Measurements from ENCODE around the gene TMEM74B. TPM values are rescaled to one million over a fixed set of nuclear protein-coding genes. Genes with fewer than 3 reads are reported as not detected.

Gene TMEM74B
- total RNA-seq, 1 experiment from 2014 or later: 2.2 TPM

DNA sequence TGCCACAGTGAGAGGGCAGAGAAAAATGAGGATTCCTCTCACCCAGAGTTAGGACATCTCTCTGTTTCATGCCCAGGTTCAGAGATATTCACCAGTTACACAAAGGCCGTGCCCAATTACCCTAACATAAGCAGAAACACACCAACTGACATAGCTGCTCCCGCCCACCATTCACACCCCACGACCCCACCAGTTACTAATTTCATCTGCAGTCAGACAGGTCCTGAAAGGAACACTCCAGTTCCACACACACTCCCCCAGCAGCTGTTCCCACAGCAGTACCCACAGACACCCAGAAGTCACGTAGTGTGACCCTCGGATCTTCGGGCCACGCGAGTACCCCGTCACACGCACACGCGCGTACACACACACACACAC is 532 bp downstream of the TMEM74B start:
- DNase-seq (ENCODE audit: extremely low read depth, low read depth): no peak

DNA sequence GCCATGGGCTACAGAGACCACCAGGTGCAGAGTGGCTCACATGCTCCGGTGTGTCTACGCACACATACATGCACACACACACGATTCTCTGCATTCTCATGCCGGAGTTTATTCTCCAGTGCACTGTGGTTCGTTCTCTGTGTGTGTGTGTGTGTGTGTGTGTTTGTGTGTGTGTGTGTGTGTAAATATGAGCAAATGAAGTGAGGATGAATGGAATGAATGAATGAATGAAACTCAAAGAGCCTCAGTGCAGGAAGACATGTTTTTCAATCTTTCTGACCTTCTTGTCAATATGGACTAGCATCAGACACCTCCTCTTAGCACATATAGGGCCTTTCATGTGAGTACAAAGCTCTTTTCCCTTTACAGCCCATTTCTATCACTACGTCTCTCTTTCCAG is 1.6 kb downstream of the TMEM74B start:
- no peak for DNase-seq (ENCODE audit: extremely low read depth, low read depth)

DNA sequence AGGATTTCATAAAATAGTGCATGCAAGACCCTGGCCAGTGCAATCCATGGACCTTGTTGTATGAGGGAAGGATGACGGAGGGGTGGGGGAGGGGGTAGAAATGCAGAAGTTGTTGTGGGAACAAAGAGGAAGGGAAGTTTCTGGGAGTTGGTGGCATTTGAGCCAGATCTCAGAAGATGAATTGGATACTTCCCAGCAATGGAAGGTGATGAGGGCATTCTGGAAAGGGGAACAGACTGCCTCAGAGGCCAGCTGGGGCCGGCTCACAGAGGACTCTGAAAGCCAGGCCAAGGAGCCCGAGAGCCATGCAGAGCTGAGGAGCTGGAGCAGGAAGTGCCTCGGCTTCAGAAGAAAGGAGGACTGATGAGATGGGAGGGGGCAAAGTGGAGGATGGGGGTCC is 2.7 kb downstream of the TMEM74B start:
- no peak for DNase-seq (ENCODE audit: extremely low read depth, low read depth)

DNA sequence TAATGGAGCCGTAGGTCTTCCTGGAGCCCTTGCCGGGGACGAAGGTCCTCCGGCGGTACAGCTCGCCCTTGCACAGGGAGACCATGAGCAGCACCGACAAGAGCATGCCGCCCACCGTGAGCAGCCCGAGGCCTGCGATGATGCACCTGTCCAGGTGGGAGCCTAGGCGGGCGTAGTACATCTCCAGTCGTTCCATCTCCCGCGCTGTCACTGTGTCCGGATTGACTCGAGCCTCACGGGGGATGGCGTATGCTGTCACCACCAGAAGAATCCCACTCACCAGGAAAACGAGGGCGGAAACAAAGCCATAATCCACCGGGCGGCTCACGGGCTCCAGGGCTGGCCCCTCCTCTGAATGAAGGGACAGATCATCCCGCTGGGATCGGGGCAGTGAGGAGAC is 3.8 kb downstream of the TMEM74B start:
- DNase-seq (ENCODE audit: extremely low read depth, low read depth): no peak

DNA sequence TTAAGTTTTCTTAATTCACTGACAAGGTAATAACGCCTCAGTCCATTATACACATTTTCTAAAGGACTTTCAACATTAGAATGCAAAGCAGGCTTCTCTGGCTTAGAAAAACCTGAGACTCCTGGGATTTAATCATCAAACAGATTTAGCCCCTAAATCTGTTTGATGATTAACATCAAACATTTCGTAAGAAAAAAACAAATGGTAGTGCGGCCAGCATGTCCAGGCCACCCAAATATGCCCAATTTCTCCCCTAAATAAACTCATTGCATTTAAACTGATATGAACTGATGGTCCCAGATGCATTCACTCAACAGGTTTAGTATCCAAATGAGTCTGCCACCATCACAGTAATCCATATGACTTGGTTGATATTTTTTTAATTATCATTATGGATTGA is 6.2 kb downstream of the TMEM74B start:
- no peak for DNase-seq (ENCODE audit: extremely low read depth, low read depth)

DNA sequence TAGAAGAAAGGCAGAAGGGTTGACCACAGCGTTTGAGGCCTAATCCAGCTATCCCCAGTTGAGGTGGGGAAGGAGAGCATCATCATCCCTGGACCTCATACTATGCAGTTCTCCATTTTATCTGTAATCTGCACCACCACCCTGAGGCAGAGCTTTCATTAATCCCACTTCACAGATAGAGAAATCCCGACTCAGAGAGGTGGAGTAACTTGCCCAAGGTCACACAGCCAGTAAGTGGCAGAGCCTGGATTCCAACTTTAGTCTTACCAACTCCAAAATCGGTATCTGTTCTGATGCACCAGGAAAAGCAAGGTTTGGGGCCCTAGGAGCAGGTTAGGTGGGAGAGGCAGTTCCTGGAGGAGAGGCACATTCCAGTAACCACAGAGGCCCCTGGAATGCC is 6.7 kb downstream of the TMEM74B start:
- DNase-seq (ENCODE audit: extremely low read depth, low read depth): no peak

DNA sequence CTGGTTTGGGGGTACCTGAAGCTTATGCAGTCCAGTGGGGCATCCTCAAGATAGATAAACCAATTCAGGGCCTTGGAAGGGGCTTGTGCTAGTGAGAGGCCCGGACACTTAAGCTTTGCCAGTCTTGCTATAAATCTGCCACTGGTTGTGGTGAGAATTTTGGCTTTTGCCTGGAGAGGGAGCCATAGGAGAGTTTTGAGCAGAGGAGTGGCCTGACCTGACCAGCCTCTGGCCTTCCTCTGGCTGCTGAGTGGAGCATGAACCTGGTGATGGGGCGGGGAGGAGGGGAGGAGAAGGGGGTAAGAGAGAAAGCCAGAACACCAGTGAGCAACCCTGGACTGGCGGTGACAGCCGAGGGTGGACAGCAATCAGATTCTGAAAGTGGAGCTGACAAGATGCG is 7.1 kb downstream of the TMEM74B start:
- DNase-seq (ENCODE audit: extremely low read depth, low read depth): peak; percentile 11

DNA sequence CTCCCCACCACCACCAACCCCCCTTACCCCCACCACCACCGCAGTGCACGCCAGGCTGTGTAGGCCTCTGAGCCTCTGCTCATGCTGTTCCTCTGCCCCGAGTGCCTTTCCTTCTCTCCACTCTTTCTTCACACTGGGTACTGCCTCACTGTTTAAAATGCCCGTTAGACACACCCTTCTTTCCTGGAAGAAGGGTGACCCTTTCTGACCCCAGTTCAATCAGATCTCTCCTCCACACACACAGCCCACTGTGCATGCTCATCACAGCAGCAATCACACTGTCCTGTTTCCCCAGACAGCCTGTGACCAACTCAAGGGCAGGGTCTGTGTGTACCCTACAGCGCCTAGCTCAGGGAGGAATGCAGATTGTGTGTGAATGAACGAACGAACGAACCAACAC is 10.0 kb downstream of the TMEM74B start:
- DNase-seq (ENCODE audit: extremely low read depth, low read depth): no peak

DNA sequence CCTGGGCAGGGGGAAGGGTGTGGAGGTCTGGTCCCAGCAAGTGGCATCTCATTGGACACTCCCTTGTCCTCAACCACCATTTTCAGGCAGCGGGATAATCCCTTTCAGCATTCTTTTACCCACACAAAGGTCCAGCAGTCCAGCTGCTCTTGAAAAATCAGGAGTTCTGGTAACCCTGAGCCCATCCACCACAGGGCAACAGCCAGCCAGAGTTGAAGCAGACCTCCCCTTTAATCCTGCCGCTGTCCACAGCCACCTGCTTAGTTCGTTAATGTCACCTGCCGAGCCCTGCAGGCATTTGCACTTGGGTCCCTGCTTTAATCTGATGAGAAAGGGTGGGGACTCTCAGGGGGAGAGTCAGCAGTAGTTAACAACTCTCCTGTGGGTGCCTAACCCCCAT is 11.1 kb downstream of the TMEM74B start:
- no peak for DNase-seq (ENCODE audit: extremely low read depth, low read depth)

DNA sequence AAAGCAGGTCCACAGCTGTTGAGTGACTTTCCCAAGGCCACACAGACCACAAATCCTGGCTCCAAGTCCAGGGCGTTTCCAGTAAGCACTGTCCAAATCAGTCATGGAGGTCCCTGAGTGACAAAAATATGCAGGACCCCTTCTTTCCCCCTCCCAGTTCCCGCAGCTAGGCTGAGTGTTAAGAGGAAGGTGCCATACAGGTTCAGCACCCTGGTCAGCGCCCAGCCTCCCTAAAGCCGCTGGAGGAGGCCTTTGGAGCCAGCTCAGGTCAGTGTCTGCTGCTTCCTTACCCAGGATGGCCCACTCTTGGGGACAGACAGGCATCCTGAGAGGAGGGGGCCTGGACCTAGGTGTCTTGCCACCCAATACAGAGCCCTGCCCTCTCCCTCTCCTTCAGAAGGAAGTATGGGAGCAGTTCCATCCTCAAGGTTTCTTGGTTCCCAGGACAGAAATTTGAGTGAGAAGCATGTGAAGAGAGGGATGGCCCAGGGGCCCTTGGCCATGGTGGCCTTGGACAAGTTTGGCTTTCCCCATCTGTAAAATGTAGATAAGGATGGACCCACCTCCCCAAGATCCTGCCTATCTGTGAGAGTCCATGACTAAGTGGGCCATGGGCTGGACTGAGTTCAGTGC is 13.2 kb downstream of the TMEM74B start:
- peak; percentile 24 for DNase-seq (ENCODE audit: extremely low read depth, low read depth)

DNA sequence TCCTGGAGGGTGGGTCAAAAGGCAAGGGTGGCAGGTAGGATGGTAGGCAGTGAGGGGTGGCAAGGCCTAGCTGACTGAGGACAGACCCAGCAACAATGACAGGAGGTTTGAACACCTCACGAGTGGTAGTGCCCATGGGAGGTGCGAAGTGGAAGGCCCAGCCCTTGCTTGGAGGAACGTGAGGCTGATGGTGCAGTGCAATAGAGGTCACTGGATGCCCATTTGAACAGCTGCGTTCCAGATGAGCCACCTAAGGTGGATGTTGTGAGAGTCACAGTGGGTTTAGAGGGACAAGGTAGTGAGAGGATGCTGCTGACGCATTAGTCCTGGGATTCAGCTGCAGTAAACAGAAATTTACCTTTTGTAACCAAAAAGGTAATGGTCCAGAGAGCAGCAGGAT is 15.6 kb downstream of the TMEM74B start:
- DNase-seq (ENCODE audit: extremely low read depth, low read depth): no peak

DNA sequence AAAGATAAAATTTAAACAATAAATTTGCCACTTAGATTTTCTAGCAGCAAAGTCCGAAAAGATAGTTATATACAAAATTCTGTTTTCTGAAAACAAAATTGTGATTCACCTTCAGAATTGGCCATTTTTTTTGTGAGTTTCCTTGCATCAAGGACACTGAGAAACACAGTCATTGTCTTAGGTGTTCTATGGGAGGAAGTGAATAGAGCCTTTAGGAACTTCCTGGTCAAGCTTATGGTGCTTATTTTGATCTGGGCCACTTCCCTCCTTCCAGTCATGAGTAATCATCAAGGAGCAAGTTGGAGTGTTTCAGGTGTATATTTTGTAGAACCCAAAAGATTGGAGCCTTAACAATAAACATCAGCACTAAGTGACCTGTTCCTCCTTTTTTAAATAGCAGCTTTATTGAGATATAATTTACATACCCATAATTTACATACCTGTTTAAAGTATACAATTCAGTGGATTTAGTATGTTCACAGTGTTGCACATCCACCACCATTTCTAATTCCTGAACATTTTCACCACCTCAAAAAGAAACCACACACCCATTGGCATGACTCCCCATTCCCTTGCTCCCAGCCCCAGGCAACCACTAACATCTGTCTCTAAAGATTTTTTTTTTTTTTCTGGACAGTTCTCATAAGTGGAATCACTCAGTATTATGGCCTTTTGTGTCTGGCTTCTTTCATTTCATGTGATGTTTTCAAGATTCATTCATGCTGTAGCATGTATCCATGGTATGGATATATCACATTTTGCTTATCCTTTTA is 17.6 kb downstream of the TMEM74B start:
- DNase-seq (ENCODE audit: extremely low read depth, low read depth): no peak

DNA sequence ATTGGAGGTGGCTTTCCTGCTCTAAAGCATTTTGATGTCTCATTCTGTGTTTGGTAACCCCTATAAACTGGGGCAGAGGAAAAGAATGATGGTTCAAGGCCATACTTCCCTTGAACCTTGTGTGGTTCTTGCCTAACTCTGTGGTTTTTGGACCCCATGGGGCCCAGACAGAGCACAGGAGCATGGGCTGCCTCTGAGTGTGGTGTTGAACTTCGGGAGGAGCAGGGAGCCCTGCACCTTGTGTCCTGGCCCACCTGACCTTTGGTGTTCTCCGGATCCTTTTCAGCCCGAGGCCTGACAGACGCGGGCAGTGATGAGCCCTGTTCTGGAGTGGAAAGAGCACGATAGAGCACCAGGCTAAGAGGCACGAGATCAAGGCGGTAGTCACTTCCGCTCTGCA is 18.8 kb downstream of the TMEM74B start:
- no peak for DNase-seq (ENCODE audit: extremely low read depth, low read depth)

DNA sequence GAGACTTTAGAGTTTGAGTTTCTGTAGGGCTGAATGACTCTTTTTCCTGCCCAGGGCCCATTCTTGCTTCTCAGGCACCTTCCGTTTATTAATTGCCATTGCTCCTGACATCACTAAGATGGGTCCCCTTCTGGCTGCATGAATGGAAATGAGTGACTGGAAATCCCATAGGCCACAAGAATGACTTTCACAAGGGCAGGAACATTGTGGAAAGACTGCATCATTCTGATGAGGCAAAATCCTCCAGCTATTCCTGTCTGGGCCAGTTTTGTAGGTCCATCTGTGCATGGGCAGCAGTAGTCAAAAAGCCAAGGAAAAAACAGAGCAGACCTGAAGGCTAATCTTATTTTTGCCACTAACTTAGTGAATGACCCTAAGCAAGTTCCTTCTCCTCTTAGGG is 19.3 kb downstream of the TMEM74B start:
- DNase-seq (ENCODE audit: extremely low read depth, low read depth): no peak

DNA sequence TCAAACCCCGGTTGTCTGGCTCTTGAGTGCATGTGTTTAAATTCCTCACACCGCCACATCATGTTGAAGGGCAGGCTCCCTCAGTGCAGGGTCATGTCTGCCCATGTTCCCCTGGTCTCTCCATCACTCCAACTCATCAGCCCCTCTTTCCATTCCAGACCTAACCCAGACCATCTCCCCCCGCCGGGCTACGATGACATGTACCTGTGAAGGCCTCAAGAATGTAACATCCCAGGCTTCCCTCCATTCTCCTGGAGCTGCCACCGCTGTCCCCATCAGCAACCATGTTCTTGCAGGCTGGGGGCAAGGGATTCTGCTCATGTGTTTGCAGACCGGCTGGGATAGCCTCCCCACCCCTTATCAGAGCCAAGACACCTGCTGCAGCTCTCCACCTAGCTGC is 19.9 kb downstream of the TMEM74B start:
- DNase-seq (ENCODE audit: extremely low read depth, low read depth): no peak

DNA sequence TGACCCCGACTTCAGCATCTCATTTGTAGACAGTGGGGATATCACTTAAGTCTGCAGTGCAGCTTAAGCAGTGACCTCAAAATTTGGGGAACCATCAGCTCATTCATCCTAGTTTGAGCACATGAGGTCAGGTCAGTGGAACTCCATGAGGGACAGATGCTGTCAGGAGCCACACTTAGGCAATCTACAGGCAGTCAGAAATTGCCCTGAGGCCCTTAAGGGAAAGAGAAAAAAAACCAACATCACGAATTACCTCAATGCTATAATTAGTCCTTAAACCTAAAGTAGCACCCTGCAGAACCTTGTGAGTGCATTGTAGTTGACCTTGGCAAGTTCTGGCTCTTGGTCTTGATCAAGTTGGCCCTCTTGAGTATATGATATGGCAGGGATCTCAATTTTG is 21.1 kb downstream of the TMEM74B start:
- no peak for DNase-seq (ENCODE audit: extremely low read depth, low read depth)

DNA sequence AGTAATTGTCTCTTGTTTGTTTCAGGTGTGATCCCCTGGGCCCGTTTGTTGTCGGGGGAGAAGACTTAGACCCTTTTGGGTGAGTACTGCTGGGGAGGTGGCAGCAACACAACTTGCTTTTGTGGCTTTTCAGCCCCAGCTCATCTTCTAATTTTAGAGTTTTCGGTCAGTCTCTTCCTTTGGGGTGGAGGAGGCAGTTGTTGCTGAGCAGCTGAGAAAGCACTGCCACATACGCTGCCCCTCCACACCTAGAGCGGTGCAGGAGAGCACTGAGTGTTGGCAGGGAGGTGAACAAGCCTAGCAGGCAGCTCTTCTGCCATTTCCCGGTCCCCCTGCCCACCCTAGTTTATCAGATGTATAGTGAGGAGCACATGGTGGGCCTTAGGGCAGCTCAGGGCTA is 21.7 kb downstream of the TMEM74B start:
- no peak for DNase-seq (ENCODE audit: extremely low read depth, low read depth)

DNA sequence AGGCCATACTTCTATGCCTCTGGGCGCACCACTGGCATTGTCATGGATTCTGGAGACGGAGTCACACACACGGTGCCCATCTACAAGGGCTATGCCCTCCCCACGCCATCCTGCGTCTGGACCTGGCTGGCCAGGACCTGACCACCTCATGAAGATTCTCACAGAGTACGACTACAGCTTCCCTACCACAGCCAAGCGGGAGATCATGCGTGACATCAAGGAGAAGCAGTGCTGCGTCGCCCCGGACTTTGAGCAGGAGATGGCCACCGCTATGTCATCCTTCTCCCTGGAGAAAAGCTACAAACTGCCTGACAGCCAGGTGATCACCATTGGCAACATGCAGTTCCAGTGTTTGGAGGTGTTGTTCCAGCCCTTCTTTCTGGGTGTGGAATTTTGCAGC is 23.8 kb downstream of the TMEM74B start:
- DNase-seq (ENCODE audit: extremely low read depth, low read depth): no peak

DNA sequence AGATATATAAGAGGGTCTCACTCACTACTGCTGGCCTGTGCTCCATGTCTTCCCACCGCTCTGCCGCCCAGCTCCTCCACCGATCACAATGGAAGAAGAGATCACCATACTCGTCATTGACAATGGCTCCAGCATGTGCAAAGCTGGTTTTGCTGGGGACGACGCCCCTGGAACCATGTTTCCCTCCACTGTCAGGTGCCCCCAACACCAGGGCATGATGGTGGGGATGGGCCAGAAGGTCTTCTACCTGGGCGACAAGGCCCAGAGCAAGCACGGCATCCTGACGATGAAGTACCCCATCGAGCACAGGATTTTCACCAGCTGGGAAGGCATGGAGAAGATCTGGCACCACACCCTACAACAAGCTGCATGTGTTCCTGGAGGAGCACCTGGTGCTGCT is 24.3 kb downstream of the TMEM74B start:
- DNase-seq (ENCODE audit: extremely low read depth, low read depth): no peak

DNA sequence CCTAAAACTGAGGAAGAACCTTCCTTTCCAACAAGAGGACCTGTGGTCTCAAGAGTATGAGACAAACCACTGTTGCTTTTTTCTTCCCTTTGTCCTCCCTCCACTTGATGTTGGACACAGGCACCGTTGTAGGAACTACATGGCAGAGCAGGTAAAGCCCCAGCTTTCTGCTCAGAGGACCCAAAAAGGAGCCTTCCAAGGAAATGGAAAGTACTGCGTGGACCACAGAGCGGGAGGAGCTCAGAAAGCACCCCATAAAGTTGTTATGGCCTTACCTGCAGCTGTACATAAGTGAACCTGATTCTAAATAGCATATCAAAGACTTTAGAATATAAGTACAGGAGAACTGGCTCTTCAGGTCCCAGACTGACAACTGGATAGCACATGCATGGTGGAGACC is 29.4 kb downstream of the TMEM74B start:
- no peak for DNase-seq (ENCODE audit: extremely low read depth, low read depth)

DNA sequence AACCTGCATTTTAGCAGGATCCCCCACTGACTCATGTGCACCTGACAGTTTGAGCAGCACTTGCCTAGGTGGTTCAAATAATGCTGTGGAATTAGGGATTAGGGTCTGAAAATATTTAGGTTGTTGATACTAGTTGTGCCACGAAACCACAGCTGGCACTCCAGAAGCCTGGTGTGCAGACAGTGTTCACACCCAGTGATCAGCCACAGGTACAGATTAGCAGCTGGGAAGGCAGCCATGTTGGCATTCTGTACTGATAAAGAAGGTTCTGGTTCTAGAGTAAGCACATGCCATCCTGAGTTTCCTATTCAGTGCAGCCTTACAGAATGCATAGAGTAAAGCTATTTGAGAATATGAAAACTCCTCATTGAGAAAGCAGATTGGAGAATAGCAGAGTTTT is 30.1 kb downstream of the TMEM74B start:
- DNase-seq (ENCODE audit: extremely low read depth, low read depth): no peak

DNA sequence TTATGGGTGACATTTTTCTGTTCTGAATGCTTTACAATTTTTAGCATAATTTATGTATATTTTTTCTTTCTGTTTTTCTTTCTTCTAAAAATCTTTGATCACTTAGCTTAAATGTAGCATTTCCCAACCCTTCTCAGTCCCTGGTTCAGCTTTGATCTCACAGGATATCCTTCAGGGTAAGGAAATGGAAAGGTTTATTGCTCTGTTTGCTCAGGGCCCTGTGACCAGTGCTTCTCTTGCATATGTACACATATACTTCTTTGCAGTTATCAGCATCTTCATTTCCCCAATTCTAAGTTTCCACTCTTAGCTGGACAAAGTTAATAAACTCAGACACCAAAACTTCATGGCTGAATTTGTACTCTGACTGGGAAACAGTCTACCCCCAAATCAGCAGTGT is 30.6 kb downstream of the TMEM74B start:
- DNase-seq (ENCODE audit: extremely low read depth, low read depth): no peak

DNA sequence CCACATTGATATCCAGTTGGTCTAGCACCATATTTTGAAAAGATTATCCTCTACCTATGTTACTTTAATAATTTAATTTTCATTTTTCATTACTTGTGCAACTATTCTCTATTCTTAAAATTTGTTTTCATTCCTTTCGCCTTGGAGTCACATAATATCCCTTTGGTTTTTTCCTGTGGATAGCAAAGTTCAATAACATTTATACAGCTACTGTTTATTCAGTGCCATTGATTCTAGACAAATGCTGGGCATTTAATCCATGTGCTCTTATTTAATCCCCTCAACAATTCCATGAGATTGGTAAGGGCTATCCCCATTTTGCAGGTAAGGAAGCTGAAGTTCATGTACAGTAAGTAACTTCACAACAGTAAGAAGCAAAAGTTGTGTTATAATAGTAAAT is 33.8 kb downstream of the TMEM74B start:
- no peak for DNase-seq (ENCODE audit: extremely low read depth, low read depth)
